ENCODE data around the gene OR2AT4.
"Not testable (repeated sequence)": the region's sequence is repeated elsewhere in the genome, so short reads cannot be mapped to it uniquely, and the experiment has no call there.

Gene OR2AT4

GRCh38 chr11:75068559-75068958 lies 28.1 kb downstream of the OR2AT4 start:
- DNase-seq (ENCODE audit: low spot score) = no peak

- no peak for DNase-seq (ENCODE audit: low spot score)
Measured at GRCh38 chr11:75066061-75066460, 30.6 kb downstream of the OR2AT4 start.

- no peak for DNase-seq (ENCODE audit: low spot score)
Measured at GRCh38 chr11:75063741-75064314, 32.8 kb downstream of the OR2AT4 start.

- DNase-seq (ENCODE audit: low spot score) = no peak
Measured at GRCh38 chr11:75059299-75059698, 37.4 kb downstream of the OR2AT4 start.

GRCh38 chr11:75056814-75057213 lies 39.9 kb downstream of the OR2AT4 start:
- no peak for DNase-seq (ENCODE audit: low spot score)

- DNase-seq (ENCODE audit: low spot score) = no peak
Measured at GRCh38 chr11:75055511-75055910, 41.2 kb downstream of the OR2AT4 start.

- DNase-seq (ENCODE audit: low spot score) = no peak
Measured at GRCh38 chr11:75052457-75052856, 44.2 kb downstream of the OR2AT4 start.

- no peak for DNase-seq (ENCODE audit: low spot score)
Measured at GRCh38 chr11:75051043-75051442, 45.6 kb downstream of the OR2AT4 start.

- no peak for DNase-seq (ENCODE audit: low spot score)
Measured at GRCh38 chr11:75050516-75050915, 46.2 kb downstream of the OR2AT4 start.

- DNase-seq (ENCODE audit: low spot score) = not testable (repeated sequence)
Measured at GRCh38 chr11:75049501-75050266, 47.0 kb downstream of the OR2AT4 start.

- no peak for DNase-seq (ENCODE audit: low spot score)
Measured at GRCh38 chr11:75047191-75047590, 49.5 kb downstream of the OR2AT4 start.

- DNase-seq (ENCODE audit: low spot score) = not testable (repeated sequence)
Measured at GRCh38 chr11:75046668-75047067, 50.0 kb downstream of the OR2AT4 start.

GRCh38 chr11:75044381-75045170 lies 52.1 kb downstream of the OR2AT4 start:
- DNase-seq (ENCODE audit: low spot score) = not testable (repeated sequence)

- not testable (repeated sequence) for DNase-seq (ENCODE audit: low spot score)
Measured at GRCh38 chr11:75041821-75042220, 54.9 kb downstream of the OR2AT4 start.

GRCh38 chr11:75041263-75041662 lies 55.4 kb downstream of the OR2AT4 start:
- no peak for DNase-seq (ENCODE audit: low spot score)

- DNase-seq (ENCODE audit: low spot score) = no peak
Measured at GRCh38 chr11:75040167-75040770, 56.4 kb downstream of the OR2AT4 start.

- no peak for DNase-seq (ENCODE audit: low spot score)
Measured at GRCh38 chr11:75035911-75036565, 60.6 kb downstream of the OR2AT4 start.

- DNase-seq (ENCODE audit: low spot score) = no peak
Measured at GRCh38 chr11:75035256-75035655, 61.4 kb downstream of the OR2AT4 start.

GRCh38 chr11:75033916-75034315 lies 62.8 kb downstream of the OR2AT4 start:
- no peak for DNase-seq (ENCODE audit: low spot score)

GRCh38 chr11:75032550-75032935 lies 64.1 kb downstream of the OR2AT4 start:
- no peak for DNase-seq (ENCODE audit: low spot score)

GRCh38 chr11:75031771-75032549 lies 64.7 kb downstream of the OR2AT4 start:
- DNase-seq (ENCODE audit: low spot score) = peak; percentile 70
